Thyroid gland (tissue), 4 donors: ENCODE measurements around the gene ATXN3.

ENCODE experiments used
- POLR2A ChIP-seq, 2 donors: fragments of 450-650 bp; IDR thresholded peaks; one replicate each; pipeline ENCODE4 v1.6.1; 2017; ENCODE audit warnings: antibody characterized with exemption in 2 of 2, mild to moderate bottlenecking in 2 of 2, moderate library complexity in 1 of 2
- TF ChIP-seq, protein P1 (sequence below), 6 experiments: fragments of 200-600 bp in 3 of 6; fragments of 450-650 bp in 3 of 6; sonication (generic) in 3 of 6; IDR thresholded peaks; one replicate each; pipeline ENCODE4 v1.5.1; 2016 to 2019; ENCODE audit warnings: antibody characterized with exemption in 6 of 6, mild to moderate bottlenecking in 2 of 6, inconsistent platforms in 1 of 6, moderate library complexity in 1 of 6

DNA sequence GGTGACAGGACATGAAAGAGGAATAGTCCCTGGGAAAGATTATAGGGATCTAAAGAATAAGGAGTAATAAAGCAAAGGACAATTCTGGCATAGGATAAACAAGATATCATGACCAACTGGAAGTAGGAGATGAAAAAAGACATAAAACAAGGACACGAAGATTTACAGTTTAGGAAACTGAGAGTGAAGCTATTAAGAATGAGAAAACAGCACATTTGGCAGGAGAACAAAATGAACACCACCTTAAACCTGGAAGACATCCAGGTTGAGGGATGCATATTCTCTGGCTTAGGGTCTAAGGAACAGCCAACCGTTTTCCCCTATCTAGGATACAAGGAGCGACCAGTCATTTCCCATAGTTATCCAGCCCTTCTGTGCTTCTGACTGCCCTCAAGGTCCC lies 68.4 kb downstream of the ATXN3 start:
- TF ChIP-seq, protein P1, sequence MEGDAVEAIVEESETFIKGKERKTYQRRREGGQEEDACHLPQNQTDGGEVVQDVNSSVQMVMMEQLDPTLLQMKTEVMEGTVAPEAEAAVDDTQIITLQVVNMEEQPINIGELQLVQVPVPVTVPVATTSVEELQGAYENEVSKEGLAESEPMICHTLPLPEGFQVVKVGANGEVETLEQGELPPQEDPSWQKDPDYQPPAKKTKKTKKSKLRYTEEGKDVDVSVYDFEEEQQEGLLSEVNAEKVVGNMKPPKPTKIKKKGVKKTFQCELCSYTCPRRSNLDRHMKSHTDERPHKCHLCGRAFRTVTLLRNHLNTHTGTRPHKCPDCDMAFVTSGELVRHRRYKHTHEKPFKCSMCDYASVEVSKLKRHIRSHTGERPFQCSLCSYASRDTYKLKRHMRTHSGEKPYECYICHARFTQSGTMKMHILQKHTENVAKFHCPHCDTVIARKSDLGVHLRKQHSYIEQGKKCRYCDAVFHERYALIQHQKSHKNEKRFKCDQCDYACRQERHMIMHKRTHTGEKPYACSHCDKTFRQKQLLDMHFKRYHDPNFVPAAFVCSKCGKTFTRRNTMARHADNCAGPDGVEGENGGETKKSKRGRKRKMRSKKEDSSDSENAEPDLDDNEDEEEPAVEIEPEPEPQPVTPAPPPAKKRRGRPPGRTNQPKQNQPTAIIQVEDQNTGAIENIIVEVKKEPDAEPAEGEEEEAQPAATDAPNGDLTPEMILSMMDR (IDR thresholded peaks at IDR 0.05), result no peak
- no peak for TF ChIP-seq POLR2A (IDR thresholded peaks at IDR 0.05)
